ENCODE measurements around the gene NELL1. TPM values are rescaled to one million over a fixed set of nuclear protein-coding genes. Genes with fewer than 3 reads are reported as not detected.

Gene NELL1
- total RNA-seq, 1 experiment from 2014 or later: 0.22 TPM

DNA sequence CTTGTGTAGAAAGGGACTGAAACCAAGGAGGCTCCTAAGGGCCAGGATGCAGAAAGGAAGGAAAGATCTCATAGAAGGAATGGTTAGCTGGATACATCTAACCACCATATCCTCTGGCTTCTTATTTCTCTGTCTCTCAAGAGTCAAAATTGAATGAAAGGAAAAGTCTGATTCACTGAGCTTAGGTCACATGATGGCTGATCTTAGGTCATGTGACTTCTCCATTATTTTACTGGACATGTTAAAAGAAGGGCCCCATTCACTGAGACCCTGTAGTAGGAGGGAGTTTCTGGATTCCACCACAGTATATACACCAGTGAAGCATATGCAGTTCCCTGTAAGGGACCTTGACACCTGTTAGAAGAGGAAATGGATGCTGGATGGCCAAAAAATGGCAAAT lies 516.6 kb downstream of the NELL1 start:
- H3K27me3 Mint-ChIP-seq (ENCODE audit: low read depth): no peaks in the 10 kb centered on the region
- Histone ChIP-seq H3K27ac (ENCODE audit: insufficient read length, low read depth, low read length) (no peak overlapping the region), H3K79me1 (ENCODE audit: insufficient read depth, low read depth, low read length, poor library complexity, severe bottlenecking) (no peaks in the 10 kb centered on the region), H2BK20ac (ENCODE audit: low read depth, low read length, poor library complexity, severe bottlenecking) (no peak overlapping the region), H3K18ac (ENCODE audit: insufficient read length, low read depth, low read length) (no peak overlapping the region), H2BK120ac (ENCODE audit: low read depth, low read length, poor library complexity, severe bottlenecking) (no peak overlapping the region), H3K4me2 (ENCODE audit: insufficient read depth, insufficient read length, low read length) (no peak overlapping the region), H3K4ac (ENCODE audit: low read depth, low read length) (no peak overlapping the region), H3K23ac (ENCODE audit: insufficient read length, low read depth, low read length) (no peak overlapping the region), H3K79me2 (ENCODE audit: insufficient read depth, low read length) (no peaks in the 10 kb centered on the region), H3K9ac (ENCODE audit: extremely low read depth, insufficient read length, low read length) (no peak overlapping the region), H3K27me3 (ENCODE audit: insufficient read depth, low read length) (no peaks in the 10 kb centered on the region), H4K20me1 (ENCODE audit: control insufficient read depth, insufficient read depth, insufficient read length) (no peaks in the 10 kb centered on the region), H2AFZ (ENCODE audit: low read length) (no peak overlapping the region), H3K14ac (ENCODE audit: insufficient read depth, low read length) (no peak overlapping the region), H4K8ac (replicated peaks; ENCODE audit: insufficient read length, low read depth, low read length) (no peak overlapping the region), H2BK5ac (ENCODE audit: insufficient read length, low read length) (no peak overlapping the region), H3K23me2 (ENCODE audit: insufficient read length, low read depth, low read length, poor library complexity, severe bottlenecking) (no peaks in the 10 kb centered on the region), H2BK15ac (ENCODE audit: low read depth, low read length) (no peak overlapping the region), H3K4me1 (ENCODE audit: insufficient read depth, low read length) (no peaks in the 10 kb centered on the region), H3K9me3 (ENCODE audit: control insufficient read depth, low read depth, low read length) (no peaks in the 10 kb centered on the region), H4K91ac (ENCODE audit: insufficient read length, low read depth, low read length) (no peak overlapping the region), H2AK5ac (ENCODE audit: insufficient read length, low read length) (no peak overlapping the region), H3K56ac (ENCODE audit: insufficient read length, low read depth, low read length) (no peak overlapping the region), H3T11ph (ENCODE audit: low read length) (no peak overlapping the region), H4K5ac (ENCODE audit: insufficient read length, low read depth, low read length) (no peak overlapping the region), H2BK12ac (ENCODE audit: insufficient read length, low read depth, low read length) (no peak overlapping the region)
- H3K9me3 Mint-ChIP-seq: no peaks in the 10 kb centered on the region
- H3K4me1 Mint-ChIP-seq: no peaks in the 10 kb centered on the region
- no peak overlapping the region for H3K4me3 Mint-ChIP-seq
- no peak for TF ChIP-seq CTCF (conservative IDR thresholded peaks at IDR 0.05)
- no peaks in the 10 kb centered on the region for H3K36me3 Mint-ChIP-seq (ENCODE audit: insufficient read depth in 1 of 3, low read depth in 3 of 3)
- no peak for DNase-seq
- no peak overlapping the region for H3K27ac Mint-ChIP-seq

All from H9 (cell line).